HCT116 (cell line): ENCODE measurements around the gene ARID2. TPM values are rescaled to one million over a fixed set of nuclear protein-coding genes. Genes with fewer than 3 reads are reported as not detected.

Experiments
- ATAC-seq: fragments of 200-7000 bp; cut with Tn5 transposase; 2 replicates; pipeline ENCODE4 v1.9.1; 2020; ENCODE audit warnings: mild to moderate bottlenecking, moderate library complexity
- BruUV-seq: library from RNA; stranded (reverse); fragments of 400-500 nt; replicated peaks from 2 replicates; lab custom pipeline; 2021; lab: Mats Ljungman, UMichigan
- CTCF ChIA-PET: fragments of 300-600 bp; sonication (Branson Sonifier 250); formaldehyde crosslinking; loops from one replicate; lab custom pipeline; 2021; ENCODE audit warnings: antibody characterized with exemption; lab: Charles Lee
- POLR2A ChIA-PET: fragments of 300-600, 350-600 bp; sonication (Branson Sonifier 250); formaldehyde crosslinking; loops from one replicate; lab custom pipeline; 2021; ENCODE audit warnings: antibody characterized with exemption; lab: Charles Lee
- RAD21 ChIA-PET, 2 experiments: fragments of 300-600 bp; sonication (Branson Sonifier 250); formaldehyde crosslinking; loops; one replicate each; lab custom pipeline; 2023; ENCODE audit warnings: low total read pairs in 2 of 2; ENCODE audit not compliant: uncharacterized antibody in 2 of 2, unreplicated experiment in 2 of 2, low non-redundant PET in 1 of 2; lab: Charles Lee
- DNase-seq: peaks from one replicate; pipeline ENCODE4 v3.0.0-alpha.2; 2010; ENCODE audit warnings: low read depth, low spot score
- H2AFZ ChIP-seq: fragments of 200-600 bp; shearing (Covaris generic), sonication (generic); 2 replicates; pipeline ENCODE4 v1.6.1; 2017; ENCODE audit warnings: low read depth, mixed run types, mixed read lengths, antibody characterized with exemption, low read length; ENCODE audit not compliant: poor library complexity, severe bottlenecking
- H3K27ac ChIP-seq: 2 replicates; pipeline ENCODE4 v1.5.1; 2012; ENCODE audit warnings: low read depth, low read length
- H3K27me3 ChIP-seq: fragments of 200-600 bp; sonication (generic); 2 replicates; pipeline ENCODE4 v1.6.1; 2016; ENCODE audit warnings: mixed run types, low read length, mixed read lengths; ENCODE audit not compliant: insufficient read depth
- H3K36me3 ChIP-seq, 2 experiments: fragments of 200-500 bp in 1 of 2; fragments of 200-600 bp in 1 of 2; sonication (Bioruptor generic) in 1 of 2; sonication (generic) in 1 of 2; 2 replicates each; pipeline versions ENCODE4 v1.5.1 to v1.6.1; 2014 to 2016; ENCODE audit warnings: low read length in 2 of 2, inconsistent platforms in 1 of 2, mixed read lengths in 1 of 2, mixed run types in 1 of 2; ENCODE audit not compliant: insufficient read depth in 2 of 2, control insufficient read depth in 1 of 2
- H3K4me1 ChIP-seq, 2 experiments: fragments of 200-600 bp in 1 of 2; sonication (generic) in 1 of 2; 2 replicates each; pipeline versions ENCODE4 v1.5.1 to v1.6.1; 2012 to 2017; ENCODE audit warnings: low read length in 2 of 2, inconsistent platforms in 1 of 2, mild to moderate bottlenecking in 1 of 2, mixed read lengths in 1 of 2, mixed run types in 1 of 2, moderate library complexity in 1 of 2; ENCODE audit not compliant: insufficient read depth in 2 of 2, control insufficient read depth in 1 of 2
- H3K4me2 ChIP-seq: fragments of 200-600 bp; sonication (generic); 2 replicates; pipeline ENCODE4 v1.6.1; 2017; ENCODE audit warnings: mixed run types, low read length, mixed read lengths
- H3K4me3 ChIP-seq, 2 experiments: fragments of 200-600 bp in 1 of 2; sonication (generic) in 1 of 2; replicated peaks in 1 of 2; 2 replicates each; pipeline ENCODE4 v1.5.1; 2011 to 2016; ENCODE audit warnings: low read length in 2 of 2, control low read depth in 1 of 2, low read depth in 1 of 2, mild to moderate bottlenecking in 1 of 2, mixed read lengths in 1 of 2, mixed run types in 1 of 2
- H3K79me2 ChIP-seq: fragments of 200-600 bp; sonication (generic); 2 replicates; pipeline ENCODE4 v1.6.1; 2017; ENCODE audit warnings: mild to moderate bottlenecking, mixed run types, low read length, moderate library complexity, mixed read lengths; ENCODE audit not compliant: insufficient read depth
- H3K9ac ChIP-seq: fragments of 200-600 bp; sonication (generic); 2 replicates; pipeline ENCODE4 v1.6.1; 2016; ENCODE audit warnings: low read length, mixed read lengths
- H3K9me2 ChIP-seq: fragments of 200-600 bp; sonication (generic), shearing (Covaris generic); 2 replicates; pipeline ENCODE4 v1.6.1; 2017; ENCODE audit warnings: mixed run types, mild to moderate bottlenecking, moderate library complexity; ENCODE audit not compliant: insufficient read depth
- H3K9me3 ChIP-seq, 2 experiments: fragments of 200-500 bp in 1 of 2; fragments of 200-600 bp in 1 of 2; sonication (Bioruptor generic) in 1 of 2; sonication (generic) in 1 of 2; 2 replicates each; pipeline ENCODE4 v1.6.1; 2014 to 2017; ENCODE audit warnings: low read length in 2 of 2, mixed read lengths in 2 of 2, inconsistent platforms in 1 of 2, low read depth in 1 of 2, mild to moderate bottlenecking in 1 of 2, mixed run types in 1 of 2, moderate library complexity in 1 of 2; ENCODE audit not compliant: control insufficient read depth in 1 of 2, insufficient read depth in 1 of 2
- H4K20me1 ChIP-seq: fragments of 200-600 bp; sonication (generic), shearing (Covaris generic); 2 replicates; pipeline ENCODE4 v1.6.1; 2017; ENCODE audit warnings: mixed run types, mild to moderate bottlenecking, moderate library complexity; ENCODE audit not compliant: insufficient read depth
- CBX3 ChIP-seq: IDR thresholded peaks from 2 replicates; pipeline ENCODE4 v1.6.1; 2012; ENCODE audit warnings: low read depth
- EGR1 ChIP-seq: IDR thresholded peaks from 2 replicates; pipeline ENCODE4 v1.6.1; 2012; ENCODE audit warnings: low read depth
- ELF1 ChIP-seq: IDR thresholded peaks from 2 replicates; pipeline ENCODE4 v1.6.1; 2012; ENCODE audit warnings: low read depth, borderline replicate concordance
- EZH2 ChIP-seq: fragments of 200-600 bp; sonication (generic); IDR thresholded peaks from 2 replicates; pipeline ENCODE4 v1.6.1; 2017; ENCODE audit warnings: antibody characterized with exemption, mixed run types
- FOSL1 ChIP-seq: IDR thresholded peaks from 2 replicates; pipeline ENCODE4 v1.6.1; 2012; ENCODE audit warnings: low read depth
- JUND ChIP-seq: IDR thresholded peaks from 2 replicates; pipeline ENCODE4 v1.6.1; 2012
- TCF7L2 ChIP-seq: IDR thresholded peaks from 2 replicates; pipeline ENCODE4 v1.7.0; 2011; ENCODE audit warnings: borderline replicate concordance, inconsistent platforms; ENCODE audit not compliant: insufficient read depth, insufficient read length; ENCODE audit errors: extremely low read depth
- intact Hi-C: fragments of 100-400 bp; cut with micrococcal nuclease; formaldehyde crosslinking; loops from 2 replicates; pipeline ENCODE4 v1.10.0; 2022
- total RNA-seq: library from RNA; stranded (reverse); gene quantifications from one replicate; pipeline ENCODE4 v1.2.1, GENCODE V29; 2021; ENCODE audit not compliant: unreplicated experiment
- TF ChIP-seq, protein P1 (sequence below), 3 experiments: fragments of 200-600 bp in 1 of 3; sonication (generic) in 1 of 3; IDR thresholded peaks in 2 of 3; conservative IDR thresholded peaks in 1 of 3; 2 replicates each; pipeline ENCODE4 v1.5.1; 2012 to 2017; ENCODE audit warnings: low read depth in 2 of 3, low read length in 2 of 3, antibody characterized with exemption in 1 of 3, borderline replicate concordance in 1 of 3, control low read depth in 1 of 3, mild to moderate bottlenecking in 1 of 3, mixed read lengths in 1 of 3, mixed run types in 1 of 3, moderate library complexity in 1 of 3; ENCODE audit not compliant: insufficient read depth in 1 of 3
- TF ChIP-seq, protein P2 (sequence below): IDR thresholded peaks from 2 replicates; pipeline ENCODE4 v1.6.1; 2012; ENCODE audit warnings: low read depth
- TF ChIP-seq, protein P3 (sequence below): IDR thresholded peaks from 2 replicates; pipeline ENCODE4 v1.6.1; 2012
- TF ChIP-seq, protein P4 (sequence below): IDR thresholded peaks from 2 replicates; pipeline ENCODE4 v1.6.1; 2012

The ARID2 gene
- total RNA-seq, 1 experiment from 2014 or later = 30.5 TPM

DNA sequence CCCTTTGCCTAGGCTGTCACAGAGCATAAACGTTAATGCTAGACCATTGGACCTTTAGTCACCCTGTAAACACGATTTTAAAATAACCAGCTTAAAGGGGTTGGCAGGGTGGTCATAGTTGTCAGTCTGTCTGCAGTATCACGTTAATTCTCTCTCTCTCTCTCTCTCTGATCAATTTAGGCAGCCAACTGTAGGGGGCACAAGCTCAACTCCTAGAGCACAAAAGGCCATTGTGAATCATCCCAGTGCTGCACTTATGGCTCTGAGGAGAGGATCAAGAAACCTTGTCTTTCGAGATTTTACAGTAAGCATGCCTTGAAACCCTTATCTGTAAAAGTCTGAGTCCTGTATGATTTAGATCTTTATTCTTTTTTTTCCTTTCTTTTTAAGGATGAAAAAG lies 163.7 kb downstream of the ARID2 start:
- Histone ChIP-seq H3K79me2 (no peaks in the 10 kb centered on the region), H4K20me1 (0 out of 2 replicates have a peak, but pooled peaks cover 3% of the 10 kb centered on the region), H3K4me1 (no peaks in the 10 kb centered on the region), H3K4me3 (no peak overlapping the region), H3K9ac (no peak overlapping the region), H3K9me3 (no peaks in the 10 kb centered on the region), H3K27me3 (no peaks in the 10 kb centered on the region), H2AFZ (no peak overlapping the region), H3K36me3 (peaks cover 9 to 13% of the 10 kb centered on the region in 2 experiments; a peak in 3 of 4 replicates), H3K4me2 (no peak overlapping the region), H3K27ac (no peak overlapping the region), H3K9me2 (no peaks in the 10 kb centered on the region)
- TF ChIP-seq TCF7L2 (no peak), ELF1 (no peak)
- TF ChIP-seq, protein P1, sequence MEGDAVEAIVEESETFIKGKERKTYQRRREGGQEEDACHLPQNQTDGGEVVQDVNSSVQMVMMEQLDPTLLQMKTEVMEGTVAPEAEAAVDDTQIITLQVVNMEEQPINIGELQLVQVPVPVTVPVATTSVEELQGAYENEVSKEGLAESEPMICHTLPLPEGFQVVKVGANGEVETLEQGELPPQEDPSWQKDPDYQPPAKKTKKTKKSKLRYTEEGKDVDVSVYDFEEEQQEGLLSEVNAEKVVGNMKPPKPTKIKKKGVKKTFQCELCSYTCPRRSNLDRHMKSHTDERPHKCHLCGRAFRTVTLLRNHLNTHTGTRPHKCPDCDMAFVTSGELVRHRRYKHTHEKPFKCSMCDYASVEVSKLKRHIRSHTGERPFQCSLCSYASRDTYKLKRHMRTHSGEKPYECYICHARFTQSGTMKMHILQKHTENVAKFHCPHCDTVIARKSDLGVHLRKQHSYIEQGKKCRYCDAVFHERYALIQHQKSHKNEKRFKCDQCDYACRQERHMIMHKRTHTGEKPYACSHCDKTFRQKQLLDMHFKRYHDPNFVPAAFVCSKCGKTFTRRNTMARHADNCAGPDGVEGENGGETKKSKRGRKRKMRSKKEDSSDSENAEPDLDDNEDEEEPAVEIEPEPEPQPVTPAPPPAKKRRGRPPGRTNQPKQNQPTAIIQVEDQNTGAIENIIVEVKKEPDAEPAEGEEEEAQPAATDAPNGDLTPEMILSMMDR (IDR thresholded peaks at IDR 0.05 in 2 of 3, conservative IDR thresholded peaks at IDR 0.05 in 1 of 3; ENCODE audit: borderline replicate concordance in 1 of 3, insufficient read depth in 1 of 3, low read depth in 2 of 3, low read length in 2 of 3) = peak in 2 of 3 experiments; percentile 37 to 45; a peak in 4 of 6 replicates
- intact Hi-C loops = no loop called here
- ChIA-PET RAD21 (no interaction called here), CTCF (interaction anchor here (0.7 to 1.4 kb wide), 3 partner anchors 9 to 131 kb away, joined by 3 to 4 read pairs (median 3); no protein-coding TSS in a partner anchor), POLR2A (no interaction called here)
- DNase-seq (peak; percentile 10), ATAC-seq (peak; percentile 74)
- BruUV-seq = no TSS peak

DNA sequence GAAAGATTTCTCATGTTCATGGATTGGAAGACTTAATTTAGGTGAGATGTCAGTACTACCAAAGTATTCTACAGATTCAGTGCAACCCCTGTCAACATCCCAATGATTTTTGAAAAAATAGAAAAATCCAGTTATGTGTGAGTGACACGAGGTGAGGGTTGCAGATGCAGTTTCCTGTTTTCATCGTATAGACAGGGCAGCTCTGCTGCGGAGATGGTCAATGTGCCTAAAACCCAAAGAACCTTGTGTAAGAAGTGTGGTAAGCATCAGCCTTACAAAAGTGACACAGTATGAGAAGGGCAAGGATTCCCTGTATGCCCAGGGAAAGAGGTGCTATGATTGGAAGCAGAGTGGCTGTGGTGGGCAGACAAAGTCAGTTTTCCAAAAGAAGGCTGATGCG lies 166.5 kb downstream of the ARID2 start:
- RAD21 ChIA-PET = no interaction called here
- H3K79me2 ChIP-seq = no peaks in the 10 kb centered on the region
- no TSS peak for BruUV-seq
- no peaks in the 10 kb centered on the region for H3K9me2 ChIP-seq
- no peak overlapping the region for H3K27ac ChIP-seq
- no peak overlapping the region for H2AFZ ChIP-seq
- H3K36me3 ChIP-seq = peaks cover 9 to 13% of the 10 kb centered on the region in 2 experiments; a peak in 3 of 4 replicates
- no peak overlapping the region for H3K4me3 ChIP-seq
- POLR2A ChIA-PET = no interaction called here
- H3K4me1 ChIP-seq = no peaks in the 10 kb centered on the region
- ATAC-seq (no peak), DNase-seq (no peak)
- no peak overlapping the region for H3K4me2 ChIP-seq
- no peaks in the 10 kb centered on the region for H3K27me3 ChIP-seq
- intact Hi-C loops = no loop called here
- CTCF ChIA-PET = no interaction called here
- no peaks in the 10 kb centered on the region for H3K9me3 ChIP-seq
- H3K9ac ChIP-seq = no peak overlapping the region
- H4K20me1 ChIP-seq = 0 out of 2 replicates have a peak, but pooled peaks cover 3% of the 10 kb centered on the region
- TF ChIP-seq, protein P2, sequence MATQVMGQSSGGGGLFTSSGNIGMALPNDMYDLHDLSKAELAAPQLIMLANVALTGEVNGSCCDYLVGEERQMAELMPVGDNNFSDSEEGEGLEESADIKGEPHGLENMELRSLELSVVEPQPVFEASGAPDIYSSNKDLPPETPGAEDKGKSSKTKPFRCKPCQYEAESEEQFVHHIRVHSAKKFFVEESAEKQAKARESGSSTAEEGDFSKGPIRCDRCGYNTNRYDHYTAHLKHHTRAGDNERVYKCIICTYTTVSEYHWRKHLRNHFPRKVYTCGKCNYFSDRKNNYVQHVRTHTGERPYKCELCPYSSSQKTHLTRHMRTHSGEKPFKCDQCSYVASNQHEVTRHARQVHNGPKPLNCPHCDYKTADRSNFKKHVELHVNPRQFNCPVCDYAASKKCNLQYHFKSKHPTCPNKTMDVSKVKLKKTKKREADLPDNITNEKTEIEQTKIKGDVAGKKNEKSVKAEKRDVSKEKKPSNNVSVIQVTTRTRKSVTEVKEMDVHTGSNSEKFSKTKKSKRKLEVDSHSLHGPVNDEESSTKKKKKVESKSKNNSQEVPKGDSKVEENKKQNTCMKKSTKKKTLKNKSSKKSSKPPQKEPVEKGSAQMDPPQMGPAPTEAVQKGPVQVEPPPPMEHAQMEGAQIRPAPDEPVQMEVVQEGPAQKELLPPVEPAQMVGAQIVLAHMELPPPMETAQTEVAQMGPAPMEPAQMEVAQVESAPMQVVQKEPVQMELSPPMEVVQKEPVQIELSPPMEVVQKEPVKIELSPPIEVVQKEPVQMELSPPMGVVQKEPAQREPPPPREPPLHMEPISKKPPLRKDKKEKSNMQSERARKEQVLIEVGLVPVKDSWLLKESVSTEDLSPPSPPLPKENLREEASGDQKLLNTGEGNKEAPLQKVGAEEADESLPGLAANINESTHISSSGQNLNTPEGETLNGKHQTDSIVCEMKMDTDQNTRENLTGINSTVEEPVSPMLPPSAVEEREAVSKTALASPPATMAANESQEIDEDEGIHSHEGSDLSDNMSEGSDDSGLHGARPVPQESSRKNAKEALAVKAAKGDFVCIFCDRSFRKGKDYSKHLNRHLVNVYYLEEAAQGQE = no peak
- TF ChIP-seq CBX3 (no peak), EGR1 (no peak), FOSL1 (no peak), EZH2 (no peak), JUND (no peak)
- TF ChIP-seq, protein P1 (IDR thresholded peaks at IDR 0.05 in 2 of 3, conservative IDR thresholded peaks at IDR 0.05 in 1 of 3; ENCODE audit: borderline replicate concordance in 1 of 3, insufficient read depth in 1 of 3, low read depth in 2 of 3, low read length in 2 of 3) = no peak
- TF ChIP-seq, protein P3, sequence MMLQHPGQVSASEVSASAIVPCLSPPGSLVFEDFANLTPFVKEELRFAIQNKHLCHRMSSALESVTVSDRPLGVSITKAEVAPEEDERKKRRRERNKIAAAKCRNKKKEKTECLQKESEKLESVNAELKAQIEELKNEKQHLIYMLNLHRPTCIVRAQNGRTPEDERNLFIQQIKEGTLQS = no peak
- TF ChIP-seq, protein P4, sequence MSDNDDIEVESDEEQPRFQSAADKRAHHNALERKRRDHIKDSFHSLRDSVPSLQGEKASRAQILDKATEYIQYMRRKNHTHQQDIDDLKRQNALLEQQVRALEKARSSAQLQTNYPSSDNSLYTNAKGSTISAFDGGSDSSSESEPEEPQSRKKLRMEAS = no peak
